ENCODE results near the gene TIGD7. TPM values are rescaled to one million over a fixed set of nuclear protein-coding genes. Genes with fewer than 3 reads are reported as not detected.
"Not testable (repeated sequence)": the region's sequence is repeated elsewhere in the genome, so short reads cannot be mapped to it uniquely, and the experiment has no call there.

The TIGD7 gene
- total RNA-seq, 3 donors from 2014 or later, result 1.7 to 3.2 (median 2.1) TPM

GRCh38 chr16:3270718-3271117 is 34.5 kb downstream of the TIGD7 start:
- H3K4me1 Mint-ChIP-seq (ENCODE audit: low read depth); H3K4me3 Mint-ChIP-seq; H3K9me3 Mint-ChIP-seq; DNase-seq; H3K27me3 Mint-ChIP-seq (ENCODE audit: low read depth); ATAC-seq; H3K36me3 Mint-ChIP-seq (ENCODE audit: insufficient read depth): not testable (repeated sequence)

- Mint-ChIP-seq H3K27me3 (ENCODE audit: low read depth) (no peaks in the 10 kb centered on the region), H3K36me3 (ENCODE audit: insufficient read depth) (peaks cover 3% of the 10 kb centered on the region), H3K4me3 (no peak overlapping the region), H3K9me3 (no peaks in the 10 kb centered on the region), H3K4me1 (ENCODE audit: low read depth) (peaks cover 22% of the 10 kb centered on the region)
- ATAC-seq (no peak), DNase-seq (no peak)
These were observed 36.9 kb downstream of the TIGD7 start for GRCh38 chr16:3268294-3268693.

GRCh38 chr16:3266873-3267537 is 38.2 kb downstream of the TIGD7 start:
- Mint-ChIP-seq H3K27me3 (ENCODE audit: low read depth) (no peaks in the 10 kb centered on the region), H3K36me3 (ENCODE audit: insufficient read depth) (peaks cover 3% of the 10 kb centered on the region), H3K9me3 (no peaks in the 10 kb centered on the region), H3K4me1 (ENCODE audit: low read depth) (peaks cover 33% of the 10 kb centered on the region), H3K4me3 (no peak overlapping the region)
- ATAC-seq (no peak), DNase-seq (no peak)

GRCh38 chr16:3264137-3265036 is 40.8 kb downstream of the TIGD7 start:
- H3K4me3 Mint-ChIP-seq, result peak overlapping the region; percentile 85
- ATAC-seq, result peak; percentile 87 to 90
- H3K27me3 Mint-ChIP-seq (ENCODE audit: low read depth), result no peaks in the 10 kb centered on the region
- DNase-seq, result peak; percentile 92
- H3K9me3 Mint-ChIP-seq, result no peaks in the 10 kb centered on the region
- H3K4me1 Mint-ChIP-seq (ENCODE audit: low read depth), result peaks cover 35% of the 10 kb centered on the region
- peaks cover 3% of the 10 kb centered on the region for H3K36me3 Mint-ChIP-seq (ENCODE audit: insufficient read depth)

GRCh38 chr16:3262517-3262916 is 42.7 kb downstream of the TIGD7 start:
- Mint-ChIP-seq H3K4me1 (ENCODE audit: low read depth) (peaks cover 35% of the 10 kb centered on the region), H3K4me3 (peak overlapping the region; percentile 85), H3K27me3 (ENCODE audit: low read depth) (no peaks in the 10 kb centered on the region), H3K36me3 (ENCODE audit: insufficient read depth) (no peaks in the 10 kb centered on the region), H3K9me3 (no peaks in the 10 kb centered on the region)
- DNase-seq (no peak), ATAC-seq (no peak)

GRCh38 chr16:3259836-3260235 is 45.4 kb downstream of the TIGD7 start:
- H3K36me3 Mint-ChIP-seq (ENCODE audit: insufficient read depth), result no peaks in the 10 kb centered on the region

GRCh38 chr16:3256866-3257465 is 48.3 kb downstream of the TIGD7 start:
- H3K36me3 Mint-ChIP-seq (ENCODE audit: insufficient read depth), result no peaks in the 10 kb centered on the region

More at GRCh38 chr16:3259836-3260235, 45.4 kb downstream of the TIGD7 start:
- no peak for ATAC-seq
- no peak for DNase-seq
- H3K9me3 Mint-ChIP-seq, result no peaks in the 10 kb centered on the region
- peaks cover 22% of the 10 kb centered on the region for H3K4me1 Mint-ChIP-seq (ENCODE audit: low read depth)
- no peaks in the 10 kb centered on the region for H3K27me3 Mint-ChIP-seq (ENCODE audit: low read depth)
- H3K4me3 Mint-ChIP-seq, result no peak overlapping the region

GRCh38 chr16:3256146-3256865 is 48.9 kb downstream of the TIGD7 start, which contains the start of gene MEFV:
Gene MEFV (minus strand): TSS chr16:3256633. CDS start chr16:3256587, 46 bp downstream.
- Mint-ChIP-seq H3K4me3 (no peak within 1 kb of the TSS), H3K27me3 (ENCODE audit: low read depth) (no peaks in the 10 kb centered on the region), H3K9me3 (no peaks in the 10 kb centered on the region), H3K36me3 (ENCODE audit: insufficient read depth) (no peaks in the 10 kb centered on the region), H3K4me1 (ENCODE audit: low read depth) (no peaks in the 10 kb centered on the region)
- DNase-seq (no peak), ATAC-seq (no peak)

More at GRCh38 chr16:3256866-3257465, 48.3 kb downstream of the TIGD7 start:
- Mint-ChIP-seq H3K27me3 (ENCODE audit: low read depth) (no peaks in the 10 kb centered on the region), H3K4me1 (ENCODE audit: low read depth) (peaks cover 2% of the 10 kb centered on the region), H3K4me3 (no peak overlapping the region), H3K9me3 (no peaks in the 10 kb centered on the region)
- ATAC-seq, result no peak
- DNase-seq, result no peak

- ATAC-seq (no peak), DNase-seq (no peak)
- no peaks in the 10 kb centered on the region for H3K4me1 Mint-ChIP-seq (ENCODE audit: low read depth)
- no peaks in the 10 kb centered on the region for H3K36me3 Mint-ChIP-seq (ENCODE audit: insufficient read depth)
- H3K9me3 Mint-ChIP-seq, result no peaks in the 10 kb centered on the region
- H3K27me3 Mint-ChIP-seq (ENCODE audit: low read depth), result no peaks in the 10 kb centered on the region
- H3K4me3 Mint-ChIP-seq, result no peak overlapping the region
These were observed 50.9 kb downstream of the TIGD7 start for GRCh38 chr16:3254309-3254708.

GRCh38 chr16:3252967-3253366 is 52.3 kb downstream of the TIGD7 start:
- DNase-seq (no peak), ATAC-seq (no peak)
- Mint-ChIP-seq H3K4me3 (no peak overlapping the region), H3K27me3 (ENCODE audit: low read depth) (no peaks in the 10 kb centered on the region), H3K4me1 (ENCODE audit: low read depth) (no peaks in the 10 kb centered on the region), H3K36me3 (ENCODE audit: insufficient read depth) (no peaks in the 10 kb centered on the region), H3K9me3 (no peaks in the 10 kb centered on the region)

GRCh38 chr16:3249451-3249850 is 55.8 kb downstream of the TIGD7 start:
- Mint-ChIP-seq H3K27me3 (ENCODE audit: low read depth) (peaks cover 3% of the 10 kb centered on the region), H3K9me3 (no peaks in the 10 kb centered on the region), H3K36me3 (ENCODE audit: insufficient read depth) (no peaks in the 10 kb centered on the region), H3K4me1 (ENCODE audit: low read depth) (no peaks in the 10 kb centered on the region), H3K4me3 (no peak overlapping the region)
- DNase-seq, result no peak
- no peak for ATAC-seq

- Mint-ChIP-seq H3K36me3 (ENCODE audit: insufficient read depth) (no peaks in the 10 kb centered on the region), H3K4me3 (no peak overlapping the region)
These were observed 56.2 kb downstream of the TIGD7 start for GRCh38 chr16:3249020-3249419.

More at GRCh38 chr16:3249020-3249419, 56.2 kb downstream of the TIGD7 start:
- Mint-ChIP-seq H3K4me1 (ENCODE audit: low read depth) (no peaks in the 10 kb centered on the region), H3K27me3 (ENCODE audit: low read depth) (peaks cover 4% of the 10 kb centered on the region), H3K9me3 (no peaks in the 10 kb centered on the region)
- ATAC-seq, result no peak
- no peak for DNase-seq

All from activated T-cell treated with anti-CD3 and anti-CD28 coated beads, Interleukin-2, amount 50 U/mL, for 4 hours (primary cell).